ENCODE data around the gene ZNF783. TPM values are rescaled to one million over a fixed set of nuclear protein-coding genes. Genes with fewer than 3 reads are reported as not detected.

ZNF783 gene
- total RNA-seq, 4 donors from 2014 or later = 9.1 to 30.3 (median 11.9) TPM

- TF ChIP-seq, protein P1, sequence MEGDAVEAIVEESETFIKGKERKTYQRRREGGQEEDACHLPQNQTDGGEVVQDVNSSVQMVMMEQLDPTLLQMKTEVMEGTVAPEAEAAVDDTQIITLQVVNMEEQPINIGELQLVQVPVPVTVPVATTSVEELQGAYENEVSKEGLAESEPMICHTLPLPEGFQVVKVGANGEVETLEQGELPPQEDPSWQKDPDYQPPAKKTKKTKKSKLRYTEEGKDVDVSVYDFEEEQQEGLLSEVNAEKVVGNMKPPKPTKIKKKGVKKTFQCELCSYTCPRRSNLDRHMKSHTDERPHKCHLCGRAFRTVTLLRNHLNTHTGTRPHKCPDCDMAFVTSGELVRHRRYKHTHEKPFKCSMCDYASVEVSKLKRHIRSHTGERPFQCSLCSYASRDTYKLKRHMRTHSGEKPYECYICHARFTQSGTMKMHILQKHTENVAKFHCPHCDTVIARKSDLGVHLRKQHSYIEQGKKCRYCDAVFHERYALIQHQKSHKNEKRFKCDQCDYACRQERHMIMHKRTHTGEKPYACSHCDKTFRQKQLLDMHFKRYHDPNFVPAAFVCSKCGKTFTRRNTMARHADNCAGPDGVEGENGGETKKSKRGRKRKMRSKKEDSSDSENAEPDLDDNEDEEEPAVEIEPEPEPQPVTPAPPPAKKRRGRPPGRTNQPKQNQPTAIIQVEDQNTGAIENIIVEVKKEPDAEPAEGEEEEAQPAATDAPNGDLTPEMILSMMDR (IDR thresholded peaks at IDR 0.05; ENCODE audit: low read depth) = no peak
Observed at GRCh38 chr7:149284850-149285585, 23.0 kb downstream of the ZNF783 start.

DNA sequence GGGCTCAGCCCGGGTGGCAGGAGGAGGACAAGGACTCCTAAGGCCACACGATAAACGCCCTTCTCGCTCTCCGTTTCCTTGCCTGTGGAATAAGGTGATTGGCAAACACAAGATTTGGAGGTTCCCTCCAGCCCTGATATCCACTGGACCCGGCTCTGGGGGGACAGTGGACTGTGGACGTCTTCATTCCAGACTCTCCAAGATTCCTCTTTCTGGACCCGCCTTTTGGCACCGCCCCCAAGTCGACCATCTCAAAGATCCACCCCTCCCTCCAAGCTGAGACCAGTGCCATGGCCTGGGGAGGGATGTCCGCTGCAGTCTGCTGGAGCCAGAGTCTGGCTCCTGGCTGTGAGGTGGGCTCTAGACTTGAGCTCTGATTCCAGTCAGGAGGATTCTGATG, 23.6 kb downstream of the ZNF783 start:
- TF ChIP-seq, protein P1 (IDR thresholded peaks at IDR 0.05; ENCODE audit: low read depth) = no peak

- TF ChIP-seq, protein P1 (IDR thresholded peaks at IDR 0.05; ENCODE audit: low read depth) = no peak
Observed at GRCh38 chr7:149286811-149287400, 24.9 kb downstream of the ZNF783 start.

GRCh38 chr7:149287622-149288021, 25.6 kb downstream of the ZNF783 start:
- TF ChIP-seq, protein P1 (IDR thresholded peaks at IDR 0.05; ENCODE audit: low read depth) = no peak

DNA sequence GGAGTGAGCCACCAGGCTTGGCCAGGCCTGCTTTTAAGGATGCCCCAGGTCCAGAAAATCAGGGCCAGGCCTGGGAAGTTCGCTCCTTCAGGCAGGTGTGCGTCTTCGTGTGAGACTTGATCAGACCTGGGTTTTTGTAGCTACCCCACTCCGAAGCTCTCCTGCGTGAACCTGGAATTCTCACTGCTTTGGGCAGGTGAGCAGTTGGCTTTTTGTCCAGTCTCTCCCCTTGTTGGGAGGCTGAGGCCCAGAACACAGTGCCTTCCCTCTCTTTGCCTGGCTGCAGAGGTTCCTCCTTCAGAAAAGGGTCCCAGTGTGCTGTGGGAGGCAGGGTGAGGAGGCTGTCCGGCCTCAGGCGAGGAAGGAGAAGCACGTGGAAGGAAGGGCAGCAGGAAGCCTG, 27.3 kb downstream of the ZNF783 start:
- TF ChIP-seq, protein P1 (IDR thresholded peaks at IDR 0.05; ENCODE audit: low read depth) = no peak

GRCh38 chr7:149289856-149290255, 27.9 kb downstream of the ZNF783 start:
- TF ChIP-seq, protein P1 (IDR thresholded peaks at IDR 0.05; ENCODE audit: low read depth) = no peak

- TF ChIP-seq, protein P1 (IDR thresholded peaks at IDR 0.05; ENCODE audit: low read depth) = no peak
Observed at GRCh38 chr7:149291036-149291780, 29.2 kb downstream of the ZNF783 start.

All from subcutaneous adipose tissue (tissue), 4 donors.